H1 (cell line): Measurements from ENCODE around the gene HP1BP3. TPM values are rescaled to one million over a fixed set of nuclear protein-coding genes. Genes with fewer than 3 reads are reported as not detected.

Experiments used
- CTCF ChIA-PET: fragments of 300-600 bp; sonication (Branson Sonifier 250); formaldehyde crosslinking; loops from one replicate; lab custom pipeline; 2021; ENCODE audit not compliant: partially characterized antibody; lab: Charles Lee
- POLR2A ChIA-PET: fragments of 300-600 bp; sonication (Branson Sonifier 250); formaldehyde crosslinking; loops from one replicate; lab custom pipeline; 2021; ENCODE audit warnings: inconsistent platforms; ENCODE audit not compliant: partially characterized antibody; lab: Charles Lee
- DNase-seq, 2 experiments: peaks; one replicate each; pipeline versions ENCODE4 v3.0.0 to v3.0.0-alpha.2; 2010 to 2022; ENCODE audit warnings: low spot score in 2 of 2, low read depth in 1 of 2, mixed read lengths in 1 of 2
- FAIRE-seq: peaks from 2 replicates; lab custom pipeline; 2011; peaks lifted over from hg19 to GRCh38; lab: Jason Lieb, UNC
- H2AFZ ChIP-seq: 2 replicates; pipeline ENCODE4 v1.8.1; 2012; ENCODE audit warnings: low read length, inconsistent platforms
- H2AK5ac ChIP-seq: 2 replicates; pipeline ENCODE4 v1.6.1; 2013; ENCODE audit warnings: low read depth, low read length
- H2BK120ac ChIP-seq: replicated peaks from 2 replicates; pipeline ENCODE3; 2013; ENCODE audit warnings: low read depth, low read length, inconsistent platforms
- H2BK12ac ChIP-seq: 2 replicates; pipeline ENCODE4 v1.6.1; 2013; ENCODE audit warnings: low read depth, low read length
- H2BK15ac ChIP-seq: 2 replicates; pipeline ENCODE4 v1.6.1; 2013; ENCODE audit warnings: low read length
- H2BK20ac ChIP-seq: 2 replicates; pipeline ENCODE4 v1.6.1; 2013; ENCODE audit warnings: low read length
- H2BK5ac ChIP-seq: 2 replicates; pipeline ENCODE4 v1.6.1; 2013; ENCODE audit warnings: low read depth, low read length
- H3K14ac ChIP-seq: 2 replicates; pipeline ENCODE4 v1.6.1; 2013; ENCODE audit warnings: inconsistent platforms; ENCODE audit not compliant: insufficient read length
- H3K18ac ChIP-seq: 2 replicates; pipeline ENCODE4 v1.6.1; 2013; ENCODE audit warnings: low read length; ENCODE audit errors: extremely low read depth
- H3K23ac ChIP-seq: 2 replicates; pipeline ENCODE4 v1.6.1; 2013; ENCODE audit warnings: inconsistent platforms; ENCODE audit not compliant: insufficient read length
- H3K23me2 ChIP-seq: 2 replicates; pipeline ENCODE4 v1.6.1; 2013; ENCODE audit warnings: low read depth, low read length
- H3K27ac ChIP-seq: 2 replicates; pipeline ENCODE4 v1.6.1; 2011; ENCODE audit warnings: low read depth, low read length, inconsistent platforms
- H3K27me3 ChIP-seq, 4 experiments: replicated peaks in 1 of 4; 1 replicate in 1 of 4; 2 replicates in 3 of 4; pipeline versions ENCODE4 v1.6.1 to v1.8.1; 2011 to 2013; ENCODE audit warnings: low read length in 3 of 4, mild to moderate bottlenecking in 3 of 4, inconsistent platforms in 2 of 4, mixed read lengths in 2 of 4, moderate library complexity in 1 of 4; ENCODE audit not compliant: control insufficient read depth in 3 of 4, insufficient read depth in 3 of 4; ENCODE audit errors: extremely low read depth in 1 of 4
- H3K36me3 ChIP-seq, 4 experiments: 2 replicates each; pipeline versions ENCODE4 v1.6.1 to v1.8.1; 2011 to 2013; ENCODE audit warnings: mild to moderate bottlenecking in 4 of 4, low read length in 3 of 4, moderate library complexity in 2 of 4, control low read depth in 1 of 4, inconsistent platforms in 1 of 4; ENCODE audit not compliant: insufficient read depth in 4 of 4, control insufficient read depth in 2 of 4
- H3K4ac ChIP-seq: replicated peaks from 2 replicates; pipeline ENCODE3; 2013; ENCODE audit warnings: low read length, low read depth, mixed read lengths, inconsistent platforms; ENCODE audit not compliant: insufficient read length
- H3K4me1 ChIP-seq, 4 experiments: replicated peaks in 1 of 4; 1 replicate in 1 of 4; 2 replicates in 3 of 4; pipeline versions ENCODE4 v1.6.1 to v1.8.1; 2011 to 2013; ENCODE audit warnings: low read length in 3 of 4, inconsistent platforms in 2 of 4, mixed read lengths in 1 of 4; ENCODE audit not compliant: insufficient read depth in 4 of 4, control insufficient read depth in 3 of 4
- H3K4me2 ChIP-seq, 2 experiments: 2 replicates each; pipeline versions ENCODE4 v1.6.1 to v1.8.1; 2011 to 2013; ENCODE audit warnings: low read depth in 2 of 2, low read length in 2 of 2, control low read depth in 1 of 2, inconsistent platforms in 1 of 2, mild to moderate bottlenecking in 1 of 2; ENCODE audit not compliant: insufficient read depth in 1 of 2
- H3K4me3 ChIP-seq, 4 experiments: fragments of 200-600, 300-600 bp in 1 of 4; sonication (generic), shearing (Covaris generic), sonication (Bioruptor Twin) in 1 of 4; 2 replicates each; pipeline versions ENCODE4 v1.5.1 to v1.8.1; 2011 to 2016; ENCODE audit warnings: low read length in 4 of 4, low read depth in 3 of 4, control low read depth in 2 of 4, inconsistent platforms in 2 of 4, mild to moderate bottlenecking in 2 of 4, mixed read lengths in 1 of 4, moderate library complexity in 1 of 4; ENCODE audit not compliant: insufficient read depth in 2 of 4; ENCODE audit errors: extremely low read depth in 1 of 4
- H3K56ac ChIP-seq: replicated peaks from 2 replicates; pipeline ENCODE3; 2013; ENCODE audit warnings: low read depth, mild to moderate bottlenecking, mixed read lengths, low read length, inconsistent platforms; ENCODE audit not compliant: insufficient read length
- H3K79me1 ChIP-seq: 2 replicates; pipeline ENCODE4 v1.6.1; 2013; ENCODE audit warnings: low read depth, low read length, control low read depth
- H3K79me2 ChIP-seq, 2 experiments: 2 replicates each; pipeline versions ENCODE4 v1.6.1 to v1.8.1; 2012 to 2013; ENCODE audit warnings: low read length in 2 of 2, mild to moderate bottlenecking in 2 of 2, inconsistent platforms in 1 of 2; ENCODE audit not compliant: insufficient read depth in 2 of 2, control insufficient read depth in 1 of 2
- H3K9ac ChIP-seq, 4 experiments: replicated peaks in 1 of 4; 1 replicate in 1 of 4; 2 replicates in 3 of 4; pipeline versions ENCODE4 v1.6.1 to v1.8.1; 2011 to 2013; ENCODE audit warnings: low read depth in 3 of 4, low read length in 3 of 4, control low read depth in 2 of 4, mild to moderate bottlenecking in 2 of 4, moderate library complexity in 2 of 4, inconsistent platforms in 1 of 4; ENCODE audit errors: extremely low read depth in 1 of 4
- H3K9me3 ChIP-seq, 2 experiments: 2 replicates each; pipeline versions ENCODE4 v1.6.1 to v1.8.1; 2012 to 2013; ENCODE audit warnings: mild to moderate bottlenecking in 2 of 2, moderate library complexity in 2 of 2, control low read depth in 1 of 2, inconsistent platforms in 1 of 2, low read depth in 1 of 2, low read length in 1 of 2, mixed read lengths in 1 of 2; ENCODE audit not compliant: insufficient read depth in 2 of 2
- H4K20me1 ChIP-seq, 2 experiments: replicated peaks in 1 of 2; 2 replicates each; pipeline versions ENCODE3 to v1.8.1; 2011 to 2013; ENCODE audit warnings: inconsistent platforms in 2 of 2, low read length in 2 of 2, mild to moderate bottlenecking in 1 of 2; ENCODE audit not compliant: insufficient read depth in 2 of 2, control insufficient read depth in 1 of 2
- H4K5ac ChIP-seq: 2 replicates; pipeline ENCODE4 v1.6.1; 2013; ENCODE audit warnings: low read length, low read depth, mixed read lengths, inconsistent platforms; ENCODE audit not compliant: insufficient read length
- H4K8ac ChIP-seq: 2 replicates; pipeline ENCODE4 v1.8.0; 2013; ENCODE audit warnings: mild to moderate bottlenecking, moderate library complexity, low read length, inconsistent platforms; ENCODE audit not compliant: insufficient read depth; ENCODE audit errors: extremely low read depth
- H4K91ac ChIP-seq: replicated peaks from 2 replicates; pipeline ENCODE3; 2013; ENCODE audit warnings: low read length, mixed read lengths, inconsistent platforms; ENCODE audit not compliant: insufficient read length
- BCL11A ChIP-seq, 2 experiments: IDR thresholded peaks; one replicate each; pipeline ENCODE4 v1.6.1; 2011; ENCODE audit warnings: low read depth in 2 of 2, low read length in 2 of 2, mild to moderate bottlenecking in 2 of 2
- JUN ChIP-seq: IDR thresholded peaks from 2 replicates; pipeline ENCODE4 v1.6.1; 2011; ENCODE audit warnings: low read depth, mild to moderate bottlenecking, improper control_type of control experiment, low read length
- JUND ChIP-seq: IDR thresholded peaks from 2 replicates; pipeline ENCODE4 v1.6.1; 2011; ENCODE audit warnings: mild to moderate bottlenecking, improper control_type of control experiment, low read length
- MAFK ChIP-seq: IDR thresholded peaks from 2 replicates; pipeline ENCODE4 v1.6.1; 2012; ENCODE audit warnings: low read depth, mild to moderate bottlenecking, improper control_type of control experiment, low read length
- RXRA ChIP-seq: IDR thresholded peaks from 2 replicates; pipeline ENCODE4 v1.6.1; 2011; ENCODE audit warnings: low read depth, mild to moderate bottlenecking, low read length, moderate library complexity; ENCODE audit not compliant: insufficient read depth
- SUZ12 ChIP-seq: fragments of 200-600 bp; sonication (generic); IDR thresholded peaks from 2 replicates; pipeline ENCODE4 v1.6.1; 2012; ENCODE audit warnings: mild to moderate bottlenecking, inconsistent platforms, low read length, moderate library complexity, mixed read lengths
- WGBS, 2 experiments: shearing (Covaris generic) in 1 of 2; methylation state at CpG; one replicate each; pipeline versions ENCODE4 v1.1.6 to v1.1.7; 2013 to 2015; ENCODE audit warnings: low lambda C conversion rate in 2 of 2, mixed read lengths in 2 of 2, inconsistent platforms in 1 of 2, low coverage in 1 of 2, missing lambda C conversion rate in 1 of 2; ENCODE audit not compliant: insufficient replicate concordance in 2 of 2, insufficient coverage in 1 of 2, insufficient read length in 1 of 2; ENCODE audit errors: extremely low coverage in 1 of 2, missing lambda C conversion rate in 1 of 2; 5-methylcytosine and 5-hydroxymethylcytosine counted together
- polyA plus RNA-seq, 7 experiments: library from polyadenylated mRNA; depleted of rRNA in 3 of 7; stranded (reverse) in 5 of 7; unstranded in 2 of 7; fragments of >200 nt in 5 of 7; fragments of 200-250 nt in 2 of 7; gene quantifications; 1 replicate in 5 of 7; 2 replicates in 1 of 7; 4 replicates in 1 of 7; pipeline versions ENCODE4 v1.2.1 to v1.2.3, GENCODE V29; 2011 to 2013; ENCODE audit warnings: missing spikeins in 2 of 7, mixed read lengths in 2 of 7
- total RNA-seq: library from RNA; stranded (reverse); fragmentation: NEBNext Ultra II Directional; extraction: Animal tissue kit (Norgen Biotek cat#: 25700); gene quantifications from 2 replicates; pipeline ENCODE4 v1.2.1, GENCODE V29; 2021
- TF ChIP-seq, protein P1 (sequence below): IDR thresholded peaks from 2 replicates; pipeline ENCODE4 v1.6.1; 2012; ENCODE audit warnings: inconsistent platforms

Gene HP1BP3
- total and polyA plus RNA-seq, 2 of the 8 experiments (the other 6 are each of a cell fraction or from before 2014, with no cell fraction given) = 47.4 to 125 TPM

DNA sequence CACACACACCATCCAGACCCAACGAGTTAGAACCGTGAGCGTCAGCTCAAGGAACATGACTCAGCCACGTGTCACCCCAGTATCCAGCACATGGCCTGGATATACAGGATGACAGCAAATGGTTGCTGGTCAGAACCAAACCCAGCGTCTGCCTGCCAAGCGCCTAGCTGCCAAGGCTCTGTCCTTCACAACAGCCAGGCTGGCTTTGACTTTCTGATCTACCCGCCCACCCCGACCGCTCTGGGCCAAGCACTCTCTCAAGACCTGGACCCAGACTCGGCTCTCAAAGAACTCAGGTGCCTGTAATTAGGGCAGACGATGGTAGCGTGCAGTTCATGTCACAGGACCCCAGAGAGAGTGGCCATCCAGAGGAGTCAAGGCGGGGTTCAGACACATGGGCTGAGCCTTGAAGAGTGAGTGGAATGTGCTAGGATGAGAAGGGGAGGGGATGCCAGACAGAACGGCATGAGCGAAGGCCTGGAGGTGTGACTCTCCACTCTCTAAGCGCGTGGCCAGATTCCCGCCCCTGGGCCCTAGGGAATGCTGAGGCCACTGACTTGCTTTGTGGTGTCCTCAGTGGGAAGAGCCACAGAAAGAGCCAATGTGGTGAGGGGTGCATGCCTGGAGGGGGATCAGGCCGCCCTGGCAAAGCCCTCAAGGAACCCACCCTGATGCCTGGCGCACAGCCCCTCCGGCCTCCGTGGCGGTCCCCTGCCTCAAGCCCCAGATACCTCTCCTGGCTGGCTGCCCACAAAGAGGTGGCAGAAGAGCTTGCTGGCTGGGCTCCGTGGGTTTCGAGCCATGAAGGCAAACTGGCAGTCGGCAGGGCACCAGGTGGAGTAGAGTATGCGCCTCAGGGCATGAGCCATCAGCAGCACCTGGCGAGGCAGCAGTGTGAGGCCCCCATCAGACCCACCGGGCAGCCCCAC is 61.7 kb downstream of the HP1BP3 start:
- H2BK15ac ChIP-seq = no peak overlapping the region
- FAIRE-seq (no peak), DNase-seq (no peak)
- no peak overlapping the region for H3K18ac ChIP-seq
- H3K14ac ChIP-seq = no peak overlapping the region
- no peaks in the 10 kb centered on the region; a peak in 1 of 4 replicates for H3K79me2 ChIP-seq
- H3K23ac ChIP-seq = no peak overlapping the region
- no peak overlapping the region for H2BK120ac ChIP-seq
- H3K36me3 ChIP-seq = no peaks in the 10 kb centered on the region
- ChIA-PET POLR2A (interaction anchor here (1.1 kb wide), 1 partner anchor 8 kb away, joined by 3 read pairs; no protein-coding TSS in a partner anchor), CTCF (interaction anchor here (0.8 to 8.9 kb wide), 5 partner anchors 8 to 85 kb away, joined by 3 to 82 read pairs (median 3); no protein-coding TSS in a partner anchor)
- WGBS, 2 experiments = 90% methylated on average over 29 of the region's 29 CpGs; no CpG with 5 or more reads in 1 of the 2 experiments
- H2BK5ac ChIP-seq = no peak overlapping the region; the same call in 1 of the 2 replicates
- H3K79me1 ChIP-seq = no peaks in the 10 kb centered on the region
- no peak overlapping the region for H3K4ac ChIP-seq
- no peak overlapping the region for H2BK12ac ChIP-seq
- H2AFZ ChIP-seq = no peak overlapping the region
- H3K9me3 ChIP-seq = no peaks in the 10 kb centered on the region
- H3K56ac ChIP-seq = no peak overlapping the region
- H4K8ac ChIP-seq = no peak overlapping the region; the same call in 1 of the 2 replicates
- H4K20me1 ChIP-seq = peaks cover 0 to 5% of the 10 kb centered on the region in 2 experiments
- H3K23me2 ChIP-seq = no peaks in the 10 kb centered on the region
- peaks cover 0 to 32% (median 26%) of the 10 kb centered on the region in 4 experiments; a peak in 6 of 7 replicates for H3K4me1 ChIP-seq
- no peak overlapping the region for H2AK5ac ChIP-seq
- no peak overlapping the region for H2BK20ac ChIP-seq
- H4K91ac ChIP-seq = no peak overlapping the region
- no peak overlapping the region for H3K4me2 ChIP-seq
- no peak overlapping the region for H3K4me3 ChIP-seq
- no peak overlapping the region for H4K5ac ChIP-seq
- peaks cover 0 to 1% (median 0%) of the 10 kb centered on the region in 4 experiments; a peak in 4 of 7 replicates for H3K27me3 ChIP-seq
- H3K27ac ChIP-seq = no peak overlapping the region
- no peak overlapping the region for H3K9ac ChIP-seq
- no peak for TF ChIP-seq JUN
- TF ChIP-seq RXRA = no peak
- TF ChIP-seq, protein P1, sequence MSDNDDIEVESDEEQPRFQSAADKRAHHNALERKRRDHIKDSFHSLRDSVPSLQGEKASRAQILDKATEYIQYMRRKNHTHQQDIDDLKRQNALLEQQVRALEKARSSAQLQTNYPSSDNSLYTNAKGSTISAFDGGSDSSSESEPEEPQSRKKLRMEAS = 0 out of 2 replicates have a peak, but pooled peaks have one; percentile 21
- TF ChIP-seq MAFK = no peak
- TF ChIP-seq BCL11A (IDR thresholded peaks at IDR 0.05; ENCODE audit: low read depth in 2 of 2, low read length in 2 of 2) = no peak
- TF ChIP-seq SUZ12 = no peak
- no peak for TF ChIP-seq JUND
